ENCODE data around the gene KANSL1L. TPM values are rescaled to one million over a fixed set of nuclear protein-coding genes. Genes with fewer than 3 reads are reported as not detected.

Gene KANSL1L
- total RNA-seq, 4 donors from 2014 or later = 35.5 to 75.7 (median 49.1) TPM

DNA sequence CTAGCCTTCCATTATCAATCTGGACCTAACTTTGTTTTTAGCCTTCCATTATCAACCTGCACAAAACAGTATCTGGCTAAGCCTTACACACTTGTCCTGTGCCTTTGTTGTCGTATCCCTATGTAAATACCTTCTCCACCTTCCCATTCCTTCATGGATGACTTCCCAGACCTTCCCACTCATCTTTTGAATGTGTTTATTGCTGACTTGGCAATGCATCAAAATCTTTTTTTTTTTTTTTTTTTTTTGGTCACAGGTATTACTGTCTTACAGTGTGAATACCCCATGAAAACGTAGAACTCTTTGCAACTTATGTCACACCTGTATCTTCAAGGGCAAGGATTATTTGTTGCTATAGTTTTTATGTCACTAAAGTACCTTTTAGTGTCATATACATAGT, 143.0 kb downstream of the KANSL1L start:
- TF ChIP-seq, protein P1, sequence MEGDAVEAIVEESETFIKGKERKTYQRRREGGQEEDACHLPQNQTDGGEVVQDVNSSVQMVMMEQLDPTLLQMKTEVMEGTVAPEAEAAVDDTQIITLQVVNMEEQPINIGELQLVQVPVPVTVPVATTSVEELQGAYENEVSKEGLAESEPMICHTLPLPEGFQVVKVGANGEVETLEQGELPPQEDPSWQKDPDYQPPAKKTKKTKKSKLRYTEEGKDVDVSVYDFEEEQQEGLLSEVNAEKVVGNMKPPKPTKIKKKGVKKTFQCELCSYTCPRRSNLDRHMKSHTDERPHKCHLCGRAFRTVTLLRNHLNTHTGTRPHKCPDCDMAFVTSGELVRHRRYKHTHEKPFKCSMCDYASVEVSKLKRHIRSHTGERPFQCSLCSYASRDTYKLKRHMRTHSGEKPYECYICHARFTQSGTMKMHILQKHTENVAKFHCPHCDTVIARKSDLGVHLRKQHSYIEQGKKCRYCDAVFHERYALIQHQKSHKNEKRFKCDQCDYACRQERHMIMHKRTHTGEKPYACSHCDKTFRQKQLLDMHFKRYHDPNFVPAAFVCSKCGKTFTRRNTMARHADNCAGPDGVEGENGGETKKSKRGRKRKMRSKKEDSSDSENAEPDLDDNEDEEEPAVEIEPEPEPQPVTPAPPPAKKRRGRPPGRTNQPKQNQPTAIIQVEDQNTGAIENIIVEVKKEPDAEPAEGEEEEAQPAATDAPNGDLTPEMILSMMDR (IDR thresholded peaks at IDR 0.05; ENCODE audit: low read depth) = no peak

DNA sequence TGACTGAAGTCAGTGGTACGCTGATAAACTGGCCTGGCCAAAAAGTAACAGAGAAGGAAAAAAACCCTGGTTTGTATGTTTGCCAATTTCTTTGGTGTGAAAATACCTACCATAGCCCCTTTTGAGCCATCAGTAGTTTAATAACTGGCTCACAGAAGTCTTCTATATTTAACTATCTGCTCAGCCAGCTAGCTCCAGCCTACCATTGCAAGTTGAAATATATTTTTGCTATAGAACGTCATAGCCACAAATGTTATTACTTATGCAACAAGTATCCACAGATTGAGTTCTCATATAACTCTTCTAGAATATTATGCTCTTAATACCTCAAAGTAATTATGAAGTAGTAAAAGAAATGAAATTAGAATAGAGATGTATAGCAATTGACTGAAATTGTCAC, 143.6 kb downstream of the KANSL1L start:
- TF ChIP-seq, protein P1 (IDR thresholded peaks at IDR 0.05; ENCODE audit: low read depth) = no peak

DNA sequence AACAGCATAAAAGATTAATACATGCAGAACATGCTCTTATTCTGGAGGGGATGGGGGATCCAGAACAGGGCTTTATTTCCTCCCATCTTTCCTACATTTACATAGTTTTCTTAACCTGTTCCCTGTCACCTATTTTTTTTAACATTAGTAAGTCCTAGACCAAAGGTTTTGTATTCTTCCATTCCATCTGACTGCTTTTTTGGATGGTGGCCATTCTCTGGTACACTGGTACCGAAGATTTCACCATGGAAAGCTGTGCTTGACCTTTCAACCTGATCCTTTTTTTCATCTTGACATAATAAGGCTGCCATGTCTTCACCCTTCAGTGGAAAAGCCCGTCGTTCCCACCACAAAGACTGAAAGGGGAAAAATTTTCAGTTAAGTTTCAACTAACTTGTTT, 148.4 kb downstream of the KANSL1L start:
- TF ChIP-seq, protein P1 (IDR thresholded peaks at IDR 0.05; ENCODE audit: low read depth) = no peak

DNA sequence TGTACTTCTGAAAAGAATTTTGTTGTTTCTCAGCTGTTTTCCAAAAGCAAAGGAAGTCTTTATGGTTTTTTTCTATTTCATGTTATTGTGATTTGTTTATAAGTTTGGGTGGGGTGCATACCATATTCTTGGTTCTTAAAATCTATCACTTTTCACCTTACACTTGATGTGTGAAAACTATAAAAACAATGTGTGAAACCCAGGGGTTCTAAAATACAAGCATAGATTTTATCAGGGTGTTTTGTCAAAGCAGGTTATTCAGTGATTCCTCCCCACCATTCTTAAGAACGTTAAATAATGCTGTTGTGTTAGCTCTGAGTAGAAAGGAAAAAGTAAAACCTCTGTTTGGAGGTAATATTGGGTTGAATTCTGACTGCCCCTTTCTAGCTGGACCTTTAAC, 151.1 kb downstream of the KANSL1L start:
- TF ChIP-seq, protein P1 (IDR thresholded peaks at IDR 0.05; ENCODE audit: low read depth) = no peak

DNA sequence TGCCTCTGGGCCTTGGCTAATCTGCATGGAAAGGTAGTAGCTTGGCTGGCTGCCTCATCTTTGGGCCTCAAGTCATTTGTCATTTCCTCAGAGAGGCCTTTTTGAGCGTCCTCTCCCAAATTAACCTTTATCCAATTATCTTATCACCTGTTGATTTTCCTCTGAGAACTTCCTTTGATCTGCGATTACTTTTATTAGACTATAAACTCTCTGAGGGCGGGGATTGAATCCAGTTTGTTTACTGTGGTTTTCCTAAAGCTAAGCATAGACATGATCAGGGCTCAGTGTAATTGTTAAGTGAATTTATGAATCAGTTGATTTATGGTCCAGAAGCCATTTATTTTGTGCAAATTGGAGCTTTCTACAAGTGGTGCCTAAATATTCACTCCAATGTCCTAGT, 161.3 kb downstream of the KANSL1L start:
- TF ChIP-seq, protein P1 (IDR thresholded peaks at IDR 0.05; ENCODE audit: low read depth) = no peak

DNA sequence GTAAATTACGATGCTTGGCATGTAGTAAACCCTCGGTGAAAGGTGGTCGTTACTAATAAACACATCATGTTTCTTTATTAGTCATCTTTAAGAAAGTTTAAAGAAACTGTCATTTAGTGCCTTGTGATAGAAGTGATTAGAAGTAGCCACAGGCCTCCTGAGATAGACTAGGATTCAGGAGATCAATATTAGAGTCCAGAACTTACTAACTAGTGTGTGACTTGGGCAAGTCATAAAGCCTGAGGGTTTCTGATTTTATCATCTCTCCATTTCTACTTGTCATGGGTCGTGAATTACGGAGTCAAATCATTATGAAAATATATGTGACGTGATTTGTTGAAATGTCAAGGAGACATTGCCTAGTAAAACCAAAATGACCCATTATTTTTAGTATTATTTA, 162.1 kb downstream of the KANSL1L start:
- TF ChIP-seq, protein P1 (IDR thresholded peaks at IDR 0.05; ENCODE audit: low read depth) = no peak

DNA sequence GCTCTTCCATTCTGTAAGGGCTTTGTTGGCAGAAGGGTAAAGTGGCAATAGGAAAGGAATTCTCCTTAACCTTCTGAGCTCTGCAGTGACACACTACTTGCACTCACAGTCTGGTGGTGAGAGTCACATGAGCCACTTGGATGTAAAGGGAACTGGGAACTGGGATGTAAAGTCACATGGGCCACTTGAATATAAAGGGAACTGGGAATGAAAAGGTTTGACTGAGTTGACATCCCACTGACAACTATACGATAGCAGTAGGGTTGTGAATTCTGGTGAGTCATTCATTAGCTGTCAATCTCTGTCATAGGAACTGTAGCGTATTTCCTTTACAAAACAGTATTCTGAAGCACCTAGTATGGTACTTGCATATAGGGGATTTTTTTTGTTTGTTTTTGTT, 163.3 kb downstream of the KANSL1L start:
- TF ChIP-seq, protein P1 (IDR thresholded peaks at IDR 0.05; ENCODE audit: low read depth) = no peak

All from subcutaneous adipose tissue (tissue), 4 donors.